Measurements from ENCODE around the gene ARHGAP12. TPM values are rescaled to one million over a fixed set of nuclear protein-coding genes. Genes with fewer than 3 reads are reported as not detected.
A peak's percentile ranks its signal among the peaks of the same experiment; 100 is the strongest.

The ARHGAP12 gene
- total RNA-seq, 1 experiment from 2014 or later = 39.5 TPM

GRCh38 chr10:31759799-31760626 is 168.6 kb downstream of the ARHGAP12 start (continued):
- TF ChIP-seq ARID4B (CRISPR knock-in tag; IDR thresholded peaks at IDR 0.05; ENCODE audit: borderline replicate concordance) (peak; percentile 51; the same call in 1 of the 2 replicates), ZBTB43 (CRISPR knock-in tag; IDR thresholded peaks at IDR 0.05) (0 out of 2 replicates have a peak, but pooled peaks have one; percentile 48), NFYB (CRISPR knock-in tag; conservative IDR thresholded peaks at IDR 0.05; ENCODE audit: low read depth) (peak; percentile 67), ESRRA (CRISPR knock-in tag; IDR thresholded peaks at IDR 0.05; ENCODE audit: borderline replicate concordance) (no peak), GTF2I (CRISPR knock-in tag; conservative IDR thresholded peaks at IDR 0.05) (no peak), CTCF (IDR thresholded peaks at IDR 0.05) (no peak), ZBTB21 (CRISPR knock-in tag; IDR thresholded peaks at IDR 0.05; ENCODE audit: borderline replicate concordance) (peak; percentile 33; the same call in 1 of the 2 replicates), ZNF423 (CRISPR knock-in tag; IDR thresholded peaks at IDR 0.05) (peak; percentile 88)

- peak overlapping the region; percentile 47 for H3K27ac Mint-ChIP-seq
- POLR2A ChIA-PET = interaction anchor here (1.0 kb wide), 1 partner anchor 9 kb away, joined by 7 read pairs; no protein-coding TSS in a partner anchor
- DNase-seq (ENCODE audit: low spot score) (peak; percentile 62), ATAC-seq (peak; percentile 4)
- H3K36me3 Mint-ChIP-seq = peaks cover 28% of the 10 kb centered on the region
- TF ChIP-seq ZNF671 (CRISPR knock-in tag; IDR thresholded peaks at IDR 0.05) (no peak), NFYB (CRISPR knock-in tag; conservative IDR thresholded peaks at IDR 0.05; ENCODE audit: low read depth) (peak; percentile 45; the same call in 1 of the 2 replicates), FOXK1 (CRISPR knock-in tag; IDR thresholded peaks at IDR 0.05) (peak; percentile 53; the same call in 1 of the 2 replicates), ZNF396 (CRISPR knock-in tag; IDR thresholded peaks at IDR 0.05; ENCODE audit: borderline replicate concordance) (no peak), ZNF423 (CRISPR knock-in tag; IDR thresholded peaks at IDR 0.05) (peak; percentile 61; the same call in 1 of the 2 replicates)
- peak overlapping the region; percentile 79 for H3K4me3 Mint-ChIP-seq
- H3K4me1 Mint-ChIP-seq = peaks cover 64% of the 10 kb centered on the region
- CTCF ChIA-PET = interaction anchor here (1.0 kb wide), 1 partner anchor 1072 kb away, joined by 4 read pairs; no protein-coding TSS in a partner anchor
- peaks cover 22% of the 10 kb centered on the region for H3K9me3 Mint-ChIP-seq
- H3K27me3 Mint-ChIP-seq (ENCODE audit: low read depth) = peaks cover 7% of the 10 kb centered on the region
Measured at GRCh38 chr10:31759124-31759798, 169.4 kb downstream of the ARHGAP12 start.

- DNase-seq (ENCODE audit: low spot score) (no peak), ATAC-seq (no peak)
- H3K36me3 Mint-ChIP-seq = peaks cover 20% of the 10 kb centered on the region
- H3K27me3 Mint-ChIP-seq (ENCODE audit: low read depth) = peaks cover 7% of the 10 kb centered on the region
- ChIA-PET CTCF (no interaction called here), POLR2A (no interaction called here)
- H3K4me3 Mint-ChIP-seq = peak overlapping the region; percentile 14; the same call in 1 of the 2 replicates
- peaks cover 67% of the 10 kb centered on the region for H3K4me1 Mint-ChIP-seq
- H3K9me3 Mint-ChIP-seq = peaks cover 14% of the 10 kb centered on the region
- H3K27ac Mint-ChIP-seq = no peak overlapping the region
- TF ChIP-seq ZNF396 (CRISPR knock-in tag; IDR thresholded peaks at IDR 0.05; ENCODE audit: borderline replicate concordance) (no peak), GTF2I (CRISPR knock-in tag; conservative IDR thresholded peaks at IDR 0.05) (no peak), USF1 (CRISPR knock-in tag; IDR thresholded peaks at IDR 0.05) (no peak), ZNF512 (CRISPR knock-in tag; IDR thresholded peaks at IDR 0.05; ENCODE audit: borderline replicate concordance) (no peak), NFYB (CRISPR knock-in tag; conservative IDR thresholded peaks at IDR 0.05; ENCODE audit: low read depth) (no peak), RELA (CRISPR knock-in tag; IDR thresholded peaks at IDR 0.05; ENCODE audit: borderline replicate concordance) (no peak), NR3C1 (CRISPR knock-in tag; conservative IDR thresholded peaks at IDR 0.05; ENCODE audit: low read depth) (no peak), ZNF219 (CRISPR knock-in tag; IDR thresholded peaks at IDR 0.05; ENCODE audit: borderline replicate concordance) (no peak), ZBTB43 (CRISPR knock-in tag; IDR thresholded peaks at IDR 0.05) (no peak), FOXJ3 (CRISPR knock-in tag; IDR thresholded peaks at IDR 0.05; ENCODE audit: borderline replicate concordance) (no peak)
Measured at GRCh38 chr10:31758495-31758894, 170.1 kb downstream of the ARHGAP12 start.
